IMR-90 (cell line): ENCODE data around the gene TGFBR2. TPM values are rescaled to one million over a fixed set of nuclear protein-coding genes. Genes with fewer than 3 reads are reported as not detected.
A peak's percentile ranks its signal among the peaks of the same experiment; 100 is the strongest.

ENCODE experiments used
- ATAC-seq: fragments of 200-7000 bp; cut with Tn5 transposase; 2 replicates; pipeline ENCODE4 v1.9.1; 2020; ENCODE audit warnings: low read depth, mild to moderate bottlenecking, moderate library complexity
- BruUV-seq: library from RNA; stranded (reverse); fragments of 400-500 nt; replicated peaks from 2 replicates; lab custom pipeline; 2021; lab: Mats Ljungman, UMichigan
- CTCF ChIA-PET: fragments of 300-600 bp; formaldehyde crosslinking; extraction: SDS; loops from one replicate; lab custom pipeline; 2021; ENCODE audit warnings: antibody characterized with exemption; lab: Yijun Ruan, JAX
- POLR2A ChIA-PET: fragments of 300-600 bp; sonication (Branson Sonifier 250); formaldehyde crosslinking; loops from one replicate; lab custom pipeline; 2022; ENCODE audit warnings: antibody characterized with exemption; ENCODE audit not compliant: unreplicated experiment; lab: Charles Lee
- DNase-seq: peaks from one replicate; pipeline ENCODE4 v3.0.0; 2013
- H2AFZ ChIP-seq: replicated peaks from 2 replicates; pipeline ENCODE3; 2013; ENCODE audit warnings: low read length, mild to moderate bottlenecking; ENCODE audit not compliant: poor library complexity
- H2AK5ac ChIP-seq: 2 replicates; pipeline ENCODE4 v1.6.1; 2013; ENCODE audit warnings: low read depth, low read length, inconsistent platforms
- H2AK9ac ChIP-seq: replicated peaks from 2 replicates; pipeline ENCODE3; 2013; ENCODE audit warnings: mild to moderate bottlenecking, low read depth, low read length, moderate library complexity; ENCODE audit not compliant: poor library complexity
- H2BK120ac ChIP-seq: 2 replicates; pipeline ENCODE4 v1.6.1; 2013; ENCODE audit warnings: low read depth, low read length, inconsistent platforms
- H2BK15ac ChIP-seq: 3 replicates; pipeline ENCODE4 v1.6.1; 2013; ENCODE audit warnings: low read depth, low read length, inconsistent platforms
- H2BK20ac ChIP-seq: 2 replicates; pipeline ENCODE4 v1.6.1; 2013; ENCODE audit warnings: low read depth, mild to moderate bottlenecking, inconsistent platforms, low read length, moderate library complexity
- H2BK5ac ChIP-seq: 2 replicates; pipeline ENCODE4 v1.6.1; 2013; ENCODE audit warnings: mild to moderate bottlenecking, low read depth, low read length, inconsistent platforms; ENCODE audit not compliant: poor library complexity, severe bottlenecking
- H3K14ac ChIP-seq: replicated peaks from 2 replicates; pipeline ENCODE4 v1.6.1; 2013; ENCODE audit warnings: low read depth, low read length, inconsistent platforms
- H3K18ac ChIP-seq: 2 replicates; pipeline ENCODE4 v1.6.1; 2013; ENCODE audit warnings: low read depth, low read length, control low read depth
- H3K23ac ChIP-seq: 2 replicates; pipeline ENCODE4 v1.6.1; 2013; ENCODE audit warnings: low read depth, low read length, inconsistent platforms
- H3K27ac ChIP-seq: 2 replicates; pipeline ENCODE4 v1.5.1; 2013; ENCODE audit warnings: mild to moderate bottlenecking, control low read depth, low read length; ENCODE audit not compliant: insufficient read depth
- H3K27me3 ChIP-seq: 2 replicates; pipeline ENCODE4 v1.6.1; 2013; ENCODE audit warnings: low read length; ENCODE audit not compliant: control insufficient read depth, insufficient read depth
- H3K36me3 ChIP-seq: 2 replicates; pipeline ENCODE4 v1.6.1; 2013; ENCODE audit warnings: low read length, mixed read lengths; ENCODE audit not compliant: control insufficient read depth, insufficient read depth
- H3K4ac ChIP-seq: 2 replicates; pipeline ENCODE4 v1.6.1; 2013; ENCODE audit warnings: low read depth, low read length, inconsistent platforms
- H3K4me1 ChIP-seq: 2 replicates; pipeline ENCODE4 v1.6.1; 2013; ENCODE audit warnings: low read length, mixed read lengths; ENCODE audit not compliant: control insufficient read depth, insufficient read depth
- H3K4me2 ChIP-seq: 2 replicates; pipeline ENCODE4 v1.6.1; 2013; ENCODE audit warnings: low read depth, mild to moderate bottlenecking, control low read depth, low read length, moderate library complexity
- H3K4me3 ChIP-seq: 2 replicates; pipeline ENCODE4 v1.5.1; 2013; ENCODE audit warnings: low read depth, mild to moderate bottlenecking, control low read depth, low read length, moderate library complexity; ENCODE audit not compliant: insufficient read depth
- H3K56ac ChIP-seq: 2 replicates; pipeline ENCODE4 v1.6.1; 2013; ENCODE audit warnings: low read length, inconsistent platforms; ENCODE audit not compliant: insufficient read depth; ENCODE audit errors: extremely low read depth
- H3K79me1 ChIP-seq, 2 experiments: 2 replicates each; pipeline ENCODE4 v1.6.1; 2013; ENCODE audit warnings: low read length in 2 of 2, inconsistent platforms in 1 of 2, low read depth in 1 of 2
- H3K9ac ChIP-seq: 2 replicates; pipeline ENCODE4 v1.6.1; 2013; ENCODE audit warnings: low read depth, low read length, control low read depth
- H3K9me1 ChIP-seq: 2 replicates; pipeline ENCODE4 v1.6.1; 2013; ENCODE audit warnings: low read length, inconsistent platforms; ENCODE audit not compliant: insufficient read depth
- H3K9me3 ChIP-seq: 2 replicates; pipeline ENCODE4 v1.6.1; 2013; ENCODE audit warnings: low read length; ENCODE audit not compliant: control insufficient read depth, insufficient read depth
- H4K20me1 ChIP-seq: 2 replicates; pipeline ENCODE4 v1.6.1; 2013; ENCODE audit warnings: low read length, inconsistent platforms; ENCODE audit not compliant: insufficient read depth
- H4K5ac ChIP-seq: 2 replicates; pipeline ENCODE4 v1.6.1; 2013; ENCODE audit warnings: mild to moderate bottlenecking, low read depth, low read length, control low read depth
- H4K8ac ChIP-seq, 2 experiments: 2 replicates each; pipeline ENCODE4 v1.6.1; 2013; ENCODE audit warnings: low read depth in 2 of 2, low read length in 2 of 2, control low read depth in 1 of 2, inconsistent platforms in 1 of 2
- H4K91ac ChIP-seq: 2 replicates; pipeline ENCODE4 v1.6.1; 2013; ENCODE audit warnings: low read depth, low read length, inconsistent platforms; ENCODE audit not compliant: insufficient read depth
- MAFK ChIP-seq: IDR thresholded peaks from 2 replicates; pipeline ENCODE4 v1.6.1; 2012; ENCODE audit warnings: low read depth, low read length, improper control_type of control experiment
- MXI1 ChIP-seq: IDR thresholded peaks from 2 replicates; pipeline ENCODE4 v1.6.1; 2012; ENCODE audit warnings: low read depth, mild to moderate bottlenecking, low read length, moderate library complexity, borderline replicate concordance
- WGBS, 2 experiments: methylation state at CpG; one replicate each; pipeline versions ENCODE4 v1.1.5 to v1.1.7; 2013; ENCODE audit warnings: missing lambda C conversion rate in 2 of 2; ENCODE audit not compliant: insufficient read length in 1 of 2; ENCODE audit errors: extremely low coverage in 2 of 2; 5-methylcytosine and 5-hydroxymethylcytosine counted together
- dilution Hi-C: fragments of 300-500 bp; cut with HindIII; formaldehyde crosslinking; loops from one replicate; pipeline ENCODE4 v1.14.3; 2018; ENCODE audit warnings: low sequenced_read_pairs; ENCODE audit not compliant: unreplicated experiment
- in situ Hi-C: fragments of 300-500 bp; cut with MboI; formaldehyde crosslinking; loops from 3 replicates; pipeline ENCODE4 v1.14.3; 2019; ENCODE audit warnings: low sequenced_read_pairs, inconsistent platforms, mixed read lengths
- intact Hi-C: fragments of 100-400 bp; cut with micrococcal nuclease; formaldehyde crosslinking; loops from 2 replicates; pipeline ENCODE4 v1.10.0; 2022
- polyA plus RNA-seq, 3 experiments: library from polyadenylated mRNA; depleted of rRNA; stranded (reverse); fragments of >200 nt; gene quantifications; 2 replicates each; pipeline ENCODE4 v1.2.3, GENCODE V29; 2012; ENCODE audit warnings: low replicate concordance in 1 of 3
- total RNA-seq: library from RNA; depleted of rRNA; stranded (reverse); fragments of >200 nt; gene quantifications from 2 replicates; pipeline ENCODE4 v1.2.3, GENCODE V29; 2012

Gene TGFBR2
- total and polyA plus RNA-seq, 2 of the 4 experiments (the other 2 are of a cell fraction), result 63.7 to 87.5 TPM

DNA sequence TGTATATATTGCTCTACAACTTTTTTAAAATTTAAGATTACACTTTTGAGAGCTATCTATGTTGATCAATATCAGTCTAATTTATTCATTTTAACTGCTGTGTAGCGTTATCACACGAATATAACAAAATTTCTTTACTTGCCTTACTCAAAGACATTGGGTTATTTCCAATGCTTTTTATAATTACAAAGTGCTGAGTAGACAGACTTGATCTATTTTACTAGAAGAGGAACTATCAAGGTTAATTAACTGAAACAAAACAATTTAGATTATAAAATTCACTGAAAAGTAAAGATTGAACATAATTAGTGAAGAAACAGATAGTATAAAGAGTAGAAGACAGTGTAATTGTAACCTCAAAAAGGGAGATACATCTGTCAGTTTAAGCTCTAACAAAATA lies 105.5 kb downstream of the TGFBR2 start:
- H2BK15ac ChIP-seq, result no peak overlapping the region
- no peak overlapping the region for H4K8ac ChIP-seq
- no peak overlapping the region for H3K56ac ChIP-seq
- no peak overlapping the region for H3K14ac ChIP-seq
- no peaks in the 10 kb centered on the region for H4K20me1 ChIP-seq
- CTCF ChIA-PET, result no interaction called here
- H3K9me1 ChIP-seq, result no peaks in the 10 kb centered on the region
- no peak for ATAC-seq
- H3K4me1 ChIP-seq, result peaks cover 2% of the 10 kb centered on the region
- no peak overlapping the region for H3K27ac ChIP-seq
- no peaks in the 10 kb centered on the region for H3K9me3 ChIP-seq
- no peak overlapping the region for H3K4ac ChIP-seq
- no peak overlapping the region for H2BK20ac ChIP-seq
- H3K4me2 ChIP-seq, result no peak overlapping the region
- H3K23ac ChIP-seq, result no peak overlapping the region
- H2AK5ac ChIP-seq, result no peak overlapping the region
- H2BK120ac ChIP-seq, result no peak overlapping the region
- H3K9ac ChIP-seq, result no peak overlapping the region
- POLR2A ChIA-PET, result no interaction called here
- H3K36me3 ChIP-seq, result no peaks in the 10 kb centered on the region
- H4K5ac ChIP-seq, result no peak overlapping the region
- DNase-seq, result no peak
- H3K79me1 ChIP-seq, result no peaks in the 10 kb centered on the region
- no peak overlapping the region for H2AFZ ChIP-seq
- no peak overlapping the region for H3K4me3 ChIP-seq
- H3K18ac ChIP-seq, result no peak overlapping the region
- no peaks in the 10 kb centered on the region for H3K27me3 ChIP-seq
- dilution Hi-C loops (no loop called here), in situ Hi-C loops (no loop called here), intact Hi-C loops (no loop called here)
- H2AK9ac ChIP-seq, result no peak overlapping the region
- BruUV-seq, result no TSS peak
- H4K91ac ChIP-seq, result no peak overlapping the region
- TF ChIP-seq MAFK (peak; percentile 89), MXI1 (no peak)
- no CpG with 5 or more reads among the region's 2 CpGs for WGBS, 2 experiments
- no peak overlapping the region for H2BK5ac ChIP-seq
